ENCODE measurements around the gene MAP4K4. TPM values are rescaled to one million over a fixed set of nuclear protein-coding genes. Genes with fewer than 3 reads are reported as not detected.

Gene MAP4K4
- total RNA-seq, 1 experiment from 2014 or later: 76.9 TPM

DNA sequence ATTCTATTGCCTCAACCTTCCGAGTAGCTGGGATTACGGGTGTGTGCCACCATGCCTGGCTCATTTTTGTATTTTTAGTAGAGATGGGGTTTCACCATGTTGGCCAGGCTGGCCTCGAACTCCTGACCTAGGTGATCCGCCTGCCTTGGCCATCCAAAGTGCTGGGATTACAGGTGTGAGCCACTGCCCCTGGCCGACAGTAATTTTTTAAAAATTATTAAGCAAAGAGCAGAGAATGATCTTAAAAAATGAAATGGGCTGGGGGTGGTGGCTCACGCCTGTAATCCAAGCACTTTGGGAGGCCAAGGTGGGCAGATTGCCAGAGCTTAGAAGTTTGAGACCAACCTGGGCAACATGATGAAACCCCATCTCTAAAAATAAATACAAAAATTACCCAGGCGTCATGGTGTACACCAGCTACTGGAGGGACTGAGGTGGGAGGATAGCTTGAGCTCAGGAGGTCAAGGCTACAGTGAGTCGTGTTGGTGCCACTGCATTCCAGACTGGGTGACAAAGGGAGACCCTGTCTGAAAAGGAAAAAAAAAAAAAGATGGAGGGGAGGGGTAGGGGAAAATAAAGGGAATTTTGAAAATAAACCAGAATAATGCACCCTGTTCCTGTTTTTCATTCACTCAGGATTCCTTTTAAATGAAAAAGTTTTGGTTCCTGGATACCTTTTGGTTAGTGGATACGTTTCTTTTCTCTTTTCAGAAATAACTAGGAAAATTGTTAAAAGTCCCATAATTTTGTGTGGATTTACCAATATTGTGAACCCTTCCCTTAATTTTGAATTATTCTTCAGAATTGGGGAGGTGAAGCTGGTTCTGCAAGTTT lies 33.9 kb downstream of the MAP4K4 start:
- no peak overlapping the region for H3K4me3 ChIP-seq
- no peaks in the 10 kb centered on the region for H3K9me3 ChIP-seq
- 0 out of 2 replicates have a peak, but pooled peaks cover 3% of the 10 kb centered on the region for H3K36me3 ChIP-seq
- no peak for DNase-seq
- H3K27me3 ChIP-seq: no peaks in the 10 kb centered on the region

GRCh38 chr2:101732199-101732598 lies 34.7 kb downstream of the MAP4K4 start:
- H3K4me3 ChIP-seq: no peak overlapping the region
- no peaks in the 10 kb centered on the region for H3K9me3 ChIP-seq
- DNase-seq: no peak
- no peaks in the 10 kb centered on the region for H3K27me3 ChIP-seq
- H3K36me3 ChIP-seq: 0 out of 2 replicates have a peak, but pooled peaks cover 3% of the 10 kb centered on the region

GRCh38 chr2:101732773-101733256 lies 35.3 kb downstream of the MAP4K4 start:
- Histone ChIP-seq H3K36me3 (0 out of 2 replicates have a peak, but pooled peaks cover 3% of the 10 kb centered on the region), H3K4me3 (no peak overlapping the region), H3K9me3 (no peaks in the 10 kb centered on the region), H3K27me3 (no peaks in the 10 kb centered on the region)
- DNase-seq: no peak

GRCh38 chr2:101733257-101733993 lies 35.9 kb downstream of the MAP4K4 start:
- H3K9me3 ChIP-seq: no peaks in the 10 kb centered on the region
- H3K4me3 ChIP-seq: no peak overlapping the region
- 0 out of 2 replicates have a peak, but pooled peaks cover 3% of the 10 kb centered on the region for H3K36me3 ChIP-seq
- H3K27me3 ChIP-seq: no peaks in the 10 kb centered on the region
- DNase-seq: no peak

DNA sequence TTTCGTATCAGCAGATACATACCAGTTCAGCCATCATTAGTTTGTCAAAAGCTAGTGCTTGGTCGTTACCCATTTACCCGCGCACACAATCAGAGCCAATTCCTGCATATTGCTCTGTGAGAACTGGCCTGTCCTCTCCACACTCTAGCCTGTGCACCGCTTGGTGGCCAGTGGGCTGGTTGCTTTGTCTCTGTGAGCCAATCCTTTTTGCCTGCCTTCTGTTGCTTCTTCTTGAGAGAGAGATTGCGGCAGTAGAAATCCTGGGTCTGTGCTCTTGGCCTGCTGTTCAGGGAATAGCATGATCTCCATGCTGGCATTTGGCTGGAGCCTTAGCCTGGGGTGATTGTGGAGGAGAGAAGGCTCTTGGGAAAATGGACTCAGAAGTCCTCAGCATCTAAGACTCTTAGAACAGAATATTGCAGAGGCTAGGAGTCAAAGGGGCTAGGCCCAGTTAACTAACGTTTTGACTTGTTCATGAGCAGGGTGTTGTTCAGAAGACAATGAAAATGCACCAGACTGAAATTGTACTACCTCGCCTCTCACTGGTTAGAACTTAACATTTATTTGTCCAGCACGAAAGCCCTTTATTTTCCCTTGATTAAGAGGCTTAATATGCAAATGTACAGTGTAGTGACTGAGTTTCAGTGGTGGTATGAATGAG lies 37.1 kb downstream of the MAP4K4 start:
- no peaks in the 10 kb centered on the region for H3K9me3 ChIP-seq
- 0 out of 2 replicates have a peak, but pooled peaks cover 3% of the 10 kb centered on the region for H3K36me3 ChIP-seq
- H3K27me3 ChIP-seq: no peaks in the 10 kb centered on the region
- H3K4me3 ChIP-seq: no peak overlapping the region
- DNase-seq: no peak

DNA sequence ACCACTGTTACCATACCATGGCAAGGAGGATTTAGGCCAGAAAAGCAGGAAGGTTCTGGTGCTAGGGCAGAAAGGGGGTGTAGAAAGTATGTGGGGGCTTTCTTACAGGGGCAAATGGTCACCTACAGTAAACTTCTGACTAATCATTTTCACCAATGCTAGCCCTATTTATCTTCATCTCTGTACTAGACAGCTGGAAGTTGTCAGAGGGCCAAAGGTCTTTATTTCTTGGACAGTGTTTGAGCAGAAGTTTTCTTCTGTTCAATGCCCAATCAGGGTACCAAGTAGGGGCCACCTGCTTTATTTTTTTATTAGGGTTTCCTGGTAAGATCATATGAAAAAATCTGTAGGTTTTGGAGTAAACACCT lies 37.6 kb downstream of the MAP4K4 start:
- Histone ChIP-seq H3K36me3 (no peaks in the 10 kb centered on the region), H3K27me3 (no peaks in the 10 kb centered on the region), H3K9me3 (no peaks in the 10 kb centered on the region), H3K4me3 (no peak overlapping the region)
- no peak for DNase-seq

DNA sequence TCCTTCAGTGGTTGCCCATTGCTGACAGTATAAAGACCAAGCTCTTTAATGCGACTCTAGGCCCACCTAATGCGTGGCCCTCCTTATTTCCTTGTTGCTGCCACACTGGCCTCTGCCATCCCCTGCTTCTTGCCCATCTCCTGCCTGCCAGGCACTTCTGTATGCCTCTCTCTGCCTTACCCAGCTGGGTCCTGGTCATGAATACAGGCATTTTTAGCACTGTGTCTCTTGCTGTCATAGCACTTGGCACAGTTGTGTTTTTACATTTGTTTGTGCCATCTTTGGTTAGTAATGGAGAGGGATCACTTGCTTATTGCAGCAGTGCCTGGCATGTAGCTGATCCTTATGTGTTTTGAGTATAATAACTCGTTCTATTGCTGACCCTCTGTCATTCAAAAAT lies 38.7 kb downstream of the MAP4K4 start:
- Histone ChIP-seq H3K9me3 (no peaks in the 10 kb centered on the region), H3K4me3 (no peak overlapping the region), H3K36me3 (no peaks in the 10 kb centered on the region), H3K27me3 (no peaks in the 10 kb centered on the region)
- no peak for DNase-seq

DNA sequence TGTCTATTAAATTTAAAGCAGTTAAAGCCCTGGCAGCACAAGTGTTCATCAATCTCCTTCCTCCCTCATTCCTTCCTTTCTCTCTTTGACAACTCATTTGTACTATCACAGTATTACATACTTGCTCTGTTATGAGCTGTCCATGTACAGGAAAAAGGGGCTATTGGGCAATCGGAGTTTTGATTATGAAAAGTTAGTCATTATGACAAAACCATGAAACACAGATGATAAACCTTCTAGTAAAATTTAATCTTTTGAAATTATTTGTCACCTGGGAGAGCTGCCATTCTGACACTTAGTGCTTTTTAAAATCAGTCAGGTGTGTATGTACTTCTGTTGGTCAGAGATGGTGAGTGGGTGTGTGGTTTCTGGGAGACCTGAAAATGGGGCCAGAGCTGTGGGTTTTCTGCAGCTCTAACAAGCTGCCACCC lies 39.4 kb downstream of the MAP4K4 start:
- DNase-seq: no peak
- no peaks in the 10 kb centered on the region for H3K9me3 ChIP-seq

DNA sequence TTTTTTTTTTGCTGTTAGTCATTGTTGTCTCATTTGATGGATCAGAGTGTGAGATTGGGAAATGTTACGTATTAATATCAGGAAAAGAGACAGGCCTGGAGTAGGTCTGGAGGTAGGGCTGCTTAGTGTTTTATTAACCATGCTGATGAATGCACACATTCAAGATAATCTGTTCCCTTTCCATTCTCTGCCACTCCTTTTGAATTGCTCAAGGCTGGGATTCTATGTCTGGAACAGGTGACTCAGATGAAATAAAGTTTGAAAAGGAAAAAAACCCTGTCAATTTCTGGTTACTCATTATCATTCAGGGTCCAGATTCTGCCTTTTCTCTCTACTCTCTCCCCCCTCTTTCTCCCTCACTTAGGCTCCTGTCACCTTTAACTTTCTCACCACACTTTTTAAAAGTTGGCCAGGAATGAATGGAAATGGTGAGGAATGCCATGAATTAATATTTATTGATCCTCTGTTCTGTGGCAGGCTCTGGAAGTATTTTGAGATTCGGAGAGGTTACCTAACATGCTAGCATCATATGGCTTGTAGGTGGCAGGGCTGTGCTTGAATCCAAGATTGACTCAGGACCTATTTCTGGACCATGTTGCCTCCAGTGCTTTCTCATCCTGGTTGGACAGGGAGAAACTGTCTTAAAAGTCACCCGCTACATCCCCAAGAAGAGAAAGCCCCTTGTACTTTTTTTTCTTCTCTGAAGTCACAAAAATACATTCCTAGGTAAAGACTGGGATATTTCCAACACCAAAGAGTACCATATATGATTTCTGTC lies 40.2 kb downstream of the MAP4K4 start:
- H3K27me3 ChIP-seq: no peaks in the 10 kb centered on the region
- DNase-seq: no peak
- no peaks in the 10 kb centered on the region for H3K9me3 ChIP-seq
- H3K36me3 ChIP-seq: no peaks in the 10 kb centered on the region
- no peak overlapping the region for H3K4me3 ChIP-seq

More for the DNA sequence above, 39.4 kb downstream of the MAP4K4 start:
- Histone ChIP-seq H3K4me3 (no peak overlapping the region), H3K27me3 (no peaks in the 10 kb centered on the region), H3K36me3 (no peaks in the 10 kb centered on the region)

GRCh38 chr2:101738649-101739048 lies 41.1 kb downstream of the MAP4K4 start:
- Histone ChIP-seq H3K36me3 (no peaks in the 10 kb centered on the region), H3K9me3 (no peaks in the 10 kb centered on the region), H3K4me3 (no peak overlapping the region), H3K27me3 (no peaks in the 10 kb centered on the region)
- DNase-seq: no peak

- Histone ChIP-seq H3K36me3 (no peaks in the 10 kb centered on the region), H3K9me3 (no peaks in the 10 kb centered on the region), H3K4me3 (no peak overlapping the region), H3K27me3 (no peaks in the 10 kb centered on the region)
- DNase-seq: no peak
These were observed 43.1 kb downstream of the MAP4K4 start for GRCh38 chr2:101740555-101740964.

DNA sequence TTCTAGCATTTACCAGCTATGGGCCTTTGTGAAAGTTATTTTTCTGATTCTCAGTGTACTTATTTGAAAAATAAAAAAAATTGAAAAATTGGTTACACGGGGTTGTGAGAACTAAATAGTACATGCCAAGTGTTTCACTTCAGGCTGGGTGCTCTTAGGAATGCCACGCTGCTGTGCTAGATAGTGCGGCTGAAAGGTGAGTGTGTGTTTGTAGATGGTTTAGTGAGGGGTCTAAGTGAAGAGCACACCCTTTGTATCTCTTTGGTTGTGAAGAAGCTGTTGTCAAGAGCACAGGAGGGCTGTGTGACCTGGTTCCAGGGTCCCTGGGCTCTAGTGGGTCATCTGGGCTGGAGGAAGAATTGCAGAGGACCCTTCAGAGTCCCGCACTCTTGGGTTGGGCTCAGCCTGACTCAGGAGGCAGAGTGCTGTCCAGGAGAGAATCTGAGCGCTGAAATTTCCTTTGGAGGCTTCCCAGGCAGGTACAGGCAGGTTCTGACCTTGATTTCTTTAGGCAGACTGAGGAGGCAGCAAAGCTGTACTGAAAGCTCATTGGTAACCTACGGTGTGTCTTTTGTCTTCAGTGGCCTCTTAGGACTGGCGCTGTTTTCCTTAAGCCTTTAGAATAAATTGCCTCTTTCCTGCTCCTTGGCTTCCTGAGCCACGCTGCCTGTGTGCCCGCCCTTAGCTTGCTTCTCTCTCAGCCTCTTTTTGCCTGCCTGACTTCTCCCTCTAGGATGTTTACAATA lies 44.4 kb downstream of the MAP4K4 start:
- no peaks in the 10 kb centered on the region for H3K27me3 ChIP-seq
- DNase-seq: no peak
- no peaks in the 10 kb centered on the region for H3K36me3 ChIP-seq
- H3K9me3 ChIP-seq: no peaks in the 10 kb centered on the region
- H3K4me3 ChIP-seq: no peak overlapping the region

- no peaks in the 10 kb centered on the region for H3K36me3 ChIP-seq
- H3K27me3 ChIP-seq: no peaks in the 10 kb centered on the region
- H3K9me3 ChIP-seq: no peaks in the 10 kb centered on the region
- no peak overlapping the region for H3K4me3 ChIP-seq
- no peak for DNase-seq
These were observed 45.0 kb downstream of the MAP4K4 start for GRCh38 chr2:101742547-101742946.

DNA sequence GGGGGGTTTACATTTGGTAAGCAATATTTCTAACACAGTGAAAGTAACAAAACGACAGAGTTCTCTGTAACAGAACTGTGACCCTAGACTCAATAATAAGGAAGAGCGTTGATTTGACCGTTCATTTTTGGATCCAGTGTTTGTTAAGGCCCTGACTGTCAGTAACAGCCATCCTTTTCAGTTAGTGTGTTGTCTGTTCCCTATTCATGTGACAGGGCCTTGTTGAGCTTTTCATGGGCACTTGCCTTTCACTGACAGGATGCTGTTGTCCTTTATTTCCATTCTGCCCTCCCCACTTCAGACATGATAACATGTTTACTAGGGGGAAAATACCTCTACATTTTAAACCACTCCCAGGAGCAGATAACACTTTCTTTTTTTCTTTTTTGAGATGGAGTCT lies 45.8 kb downstream of the MAP4K4 start:
- no peak overlapping the region for H3K4me3 ChIP-seq
- no peaks in the 10 kb centered on the region for H3K9me3 ChIP-seq
- H3K27me3 ChIP-seq: no peaks in the 10 kb centered on the region
- H3K36me3 ChIP-seq: no peaks in the 10 kb centered on the region
- no peak for DNase-seq

GRCh38 chr2:101744832-101745231 lies 47.3 kb downstream of the MAP4K4 start:
- no peaks in the 10 kb centered on the region for H3K36me3 ChIP-seq
- no peak overlapping the region for H3K4me3 ChIP-seq
- H3K27me3 ChIP-seq: no peaks in the 10 kb centered on the region
- no peak for DNase-seq
- no peaks in the 10 kb centered on the region for H3K9me3 ChIP-seq

Data from MG63 (cell line).